H9 (cell line): ENCODE measurements around the gene OSBPL8. TPM values are rescaled to one million over a fixed set of nuclear protein-coding genes. Genes with fewer than 3 reads are reported as not detected.

Experiments
- DNase-seq: peaks from one replicate; pipeline ENCODE4 v3.0.0-alpha.2; 2017
- H2AFZ ChIP-seq: one replicate; pipeline ENCODE4 v1.6.1; 2013; ENCODE audit warnings: mild to moderate bottlenecking, low read length, control low read depth, moderate library complexity
- H2AK5ac ChIP-seq: 2 replicates; pipeline ENCODE4 v1.6.1; 2013; ENCODE audit warnings: low read length, control low read depth, mixed read lengths; ENCODE audit not compliant: insufficient read length
- H2BK120ac ChIP-seq: one replicate; pipeline ENCODE4 v1.6.1; 2013; ENCODE audit warnings: low read depth, mild to moderate bottlenecking, low read length, control low read depth, inconsistent platforms; ENCODE audit not compliant: poor library complexity, severe bottlenecking
- H2BK12ac ChIP-seq: 2 replicates; pipeline ENCODE4 v1.6.1; 2013; ENCODE audit warnings: low read length, control low read depth, mixed read lengths, low read depth; ENCODE audit not compliant: insufficient read length
- H2BK15ac ChIP-seq: 2 replicates; pipeline ENCODE4 v1.6.1; 2013; ENCODE audit warnings: low read depth, low read length, control low read depth
- H2BK20ac ChIP-seq: one replicate; pipeline ENCODE4 v1.6.1; 2013; ENCODE audit warnings: low read depth, mild to moderate bottlenecking, low read length, control low read depth, inconsistent platforms; ENCODE audit not compliant: poor library complexity, severe bottlenecking
- H2BK5ac ChIP-seq: 2 replicates; pipeline ENCODE4 v1.6.1; 2013; ENCODE audit warnings: low read length, control low read depth, mixed read lengths; ENCODE audit not compliant: insufficient read length
- H3K14ac ChIP-seq: 2 replicates; pipeline ENCODE4 v1.6.1; 2013; ENCODE audit warnings: low read length, control low read depth; ENCODE audit not compliant: insufficient read depth
- H3K18ac ChIP-seq: 2 replicates; pipeline ENCODE4 v1.6.1; 2013; ENCODE audit warnings: low read depth, mild to moderate bottlenecking, mixed read lengths, low read length, control low read depth; ENCODE audit not compliant: insufficient read length
- H3K23ac ChIP-seq: 2 replicates; pipeline ENCODE4 v1.6.1; 2013; ENCODE audit warnings: low read length, control low read depth, mixed read lengths, low read depth; ENCODE audit not compliant: insufficient read length
- H3K23me2 ChIP-seq: 2 replicates; pipeline ENCODE4 v1.6.1; 2013; ENCODE audit warnings: low read depth, mild to moderate bottlenecking, mixed read lengths, low read length, control low read depth; ENCODE audit not compliant: insufficient read length, poor library complexity, severe bottlenecking
- H3K27ac ChIP-seq: 2 replicates; pipeline ENCODE4 v1.5.1; 2013; ENCODE audit warnings: low read length, control low read depth, mixed read lengths, low read depth; ENCODE audit not compliant: insufficient read length
- H3K27me3 ChIP-seq: 2 replicates; pipeline ENCODE4 v1.6.1; 2013; ENCODE audit warnings: low read length, control low read depth, inconsistent platforms; ENCODE audit not compliant: insufficient read depth
- H3K4ac ChIP-seq: 2 replicates; pipeline ENCODE4 v1.6.1; 2013; ENCODE audit warnings: low read depth, mild to moderate bottlenecking, control low read depth, inconsistent platforms, low read length, moderate library complexity
- H3K4me1 ChIP-seq: 2 replicates; pipeline ENCODE4 v1.6.1; 2013; ENCODE audit warnings: low read length, control low read depth, inconsistent platforms; ENCODE audit not compliant: insufficient read depth
- H3K4me2 ChIP-seq: 2 replicates; pipeline ENCODE4 v1.6.1; 2013; ENCODE audit warnings: low read length, control low read depth, mixed read lengths; ENCODE audit not compliant: insufficient read length, insufficient read depth
- H3K56ac ChIP-seq: 2 replicates; pipeline ENCODE4 v1.6.1; 2013; ENCODE audit warnings: low read depth, mild to moderate bottlenecking, mixed read lengths, low read length, control low read depth; ENCODE audit not compliant: insufficient read length
- H3K79me1 ChIP-seq: 2 replicates; pipeline ENCODE4 v1.6.1; 2013; ENCODE audit warnings: low read depth, mild to moderate bottlenecking, moderate library complexity, low read length, control low read depth, inconsistent platforms; ENCODE audit not compliant: insufficient read depth, poor library complexity, severe bottlenecking
- H3K79me2 ChIP-seq: 2 replicates; pipeline ENCODE4 v1.6.1; 2013; ENCODE audit warnings: low read length, control low read depth, inconsistent platforms; ENCODE audit not compliant: insufficient read depth
- H3K9ac ChIP-seq: 2 replicates; pipeline ENCODE4 v1.6.1; 2013; ENCODE audit warnings: low read length, control low read depth, mixed read lengths; ENCODE audit not compliant: insufficient read length; ENCODE audit errors: extremely low read depth
- H3K9me3 ChIP-seq: one replicate; pipeline ENCODE4 v1.6.1; 2013; ENCODE audit warnings: low read depth, low read length, inconsistent platforms; ENCODE audit not compliant: control insufficient read depth
- H3T11ph ChIP-seq: one replicate; pipeline ENCODE4 v1.6.1; 2013; ENCODE audit warnings: mild to moderate bottlenecking, low read length, control low read depth, inconsistent platforms
- H4K20me1 ChIP-seq: one replicate; pipeline ENCODE4 v1.6.1; 2013; ENCODE audit not compliant: control insufficient read depth, insufficient read length, insufficient read depth
- H4K5ac ChIP-seq: 2 replicates; pipeline ENCODE4 v1.6.1; 2013; ENCODE audit warnings: low read depth, mild to moderate bottlenecking, mixed read lengths, low read length, control low read depth; ENCODE audit not compliant: insufficient read length
- H4K8ac ChIP-seq: replicated peaks from 2 replicates; pipeline ENCODE4 v1.6.1; 2013; ENCODE audit warnings: low read length, control low read depth, mixed read lengths, low read depth; ENCODE audit not compliant: insufficient read length
- H4K91ac ChIP-seq: 2 replicates; pipeline ENCODE4 v1.6.1; 2013; ENCODE audit warnings: low read depth, mild to moderate bottlenecking, moderate library complexity, mixed read lengths, low read length, control low read depth; ENCODE audit not compliant: insufficient read length
- H3K27ac Mint-ChIP-seq, 3 experiments: 2 replicates in 2 of 3; 3 replicates in 1 of 3; pipeline ENCODE4 v1.8.0; 2020 to 2021; ENCODE audit warnings: mixed read lengths in 3 of 3, mild to moderate bottlenecking in 1 of 3, moderate library complexity in 1 of 3
- H3K27me3 Mint-ChIP-seq: 2 replicates; pipeline ENCODE4 v1.8.0; 2021; ENCODE audit warnings: low read depth, mild to moderate bottlenecking, moderate library complexity, mixed read lengths
- H3K36me3 Mint-ChIP-seq, 3 experiments: 2 replicates in 2 of 3; 3 replicates in 1 of 3; pipeline ENCODE4 v1.8.0; 2020 to 2021; ENCODE audit warnings: low read depth in 3 of 3, mixed read lengths in 3 of 3; ENCODE audit not compliant: insufficient read depth in 1 of 3
- H3K4me1 Mint-ChIP-seq, 2 experiments: 2 replicates each; pipeline ENCODE4 v1.8.0; 2020; ENCODE audit warnings: mixed read lengths in 2 of 2
- H3K4me3 Mint-ChIP-seq, 2 experiments: 2 replicates in 1 of 2; 3 replicates in 1 of 2; pipeline ENCODE4 v1.8.0; 2020 to 2021; ENCODE audit warnings: mild to moderate bottlenecking in 2 of 2, mixed read lengths in 2 of 2, moderate library complexity in 1 of 2
- H3K9me3 Mint-ChIP-seq, 2 experiments: 2 replicates in 1 of 2; 3 replicates in 1 of 2; pipeline ENCODE4 v1.8.0; 2020; ENCODE audit warnings: mild to moderate bottlenecking in 2 of 2, mixed read lengths in 2 of 2, moderate library complexity in 1 of 2
- CTCF ChIP-seq: fragments of 200-600 bp; sonication (generic); conservative IDR thresholded peaks from 3 replicates; pipeline ENCODE4 v1.8.0; 2021; ENCODE audit warnings: antibody characterized with exemption, mild to moderate bottlenecking
- WGBS: extraction: QIAGEN DNeasy Blood & Tissue Kit; methylation state at CpG from one replicate; pipeline ENCODE4 v1.1.7; 2013; ENCODE audit warnings: missing lambda C conversion rate, low lambda C conversion rate, mixed read lengths; ENCODE audit not compliant: insufficient read length; ENCODE audit errors: extremely low coverage; 5-methylcytosine and 5-hydroxymethylcytosine counted together
- total RNA-seq: library from RNA; stranded (reverse); gene quantifications from 2 replicates; pipeline ENCODE4 v1.2.1, GENCODE V29; 2021

Gene OSBPL8
- total RNA-seq, 1 experiment from 2014 or later, result 61.2 TPM

- no peak overlapping the region for H2AK5ac ChIP-seq
- H2BK120ac ChIP-seq, result no peak overlapping the region
- H2BK12ac ChIP-seq, result no peak overlapping the region
- no peaks in the 10 kb centered on the region for H4K20me1 ChIP-seq
- H3K27ac Mint-ChIP-seq, result no peak overlapping the region
- no peaks in the 10 kb centered on the region for H3K79me2 ChIP-seq
- H2AFZ ChIP-seq, result no peak overlapping the region
- no peak for TF ChIP-seq CTCF
- H4K91ac ChIP-seq, result no peak overlapping the region
- H3K4me2 ChIP-seq, result no peak overlapping the region
- H3K18ac ChIP-seq, result no peak overlapping the region
- no peak overlapping the region for H3K56ac ChIP-seq
- no peaks in the 10 kb centered on the region for H3K9me3 Mint-ChIP-seq
- no CpG with 5 or more reads among the region's 1 CpG for WGBS
- H3K4me1 Mint-ChIP-seq, result peaks cover 3 to 13% of the 10 kb centered on the region in 2 experiments; a peak in 3 of 4 replicates
- no peaks in the 10 kb centered on the region for H3K27me3 Mint-ChIP-seq
- H2BK5ac ChIP-seq, result no peak overlapping the region
- H3K23me2 ChIP-seq, result no peaks in the 10 kb centered on the region
- peaks cover 4% of the 10 kb centered on the region for H3K79me1 ChIP-seq
- H3K4me3 Mint-ChIP-seq, result no peak overlapping the region
- peaks cover 3% of the 10 kb centered on the region; the same call in 1 of the 2 replicates for H3K4me1 ChIP-seq
- H3K27ac ChIP-seq, result no peak overlapping the region
- H3K23ac ChIP-seq, result no peak overlapping the region
- H3K9ac ChIP-seq, result no peak overlapping the region
- no peak overlapping the region for H2BK20ac ChIP-seq
- no peak overlapping the region for H3K4ac ChIP-seq
- H3T11ph ChIP-seq, result no peak overlapping the region
- H4K5ac ChIP-seq, result no peak overlapping the region
- H3K36me3 Mint-ChIP-seq, result peaks cover 3 to 12% (median 7%) of the 10 kb centered on the region in 3 experiments; a peak in 5 of 7 replicates
- H4K8ac ChIP-seq, result no peak overlapping the region
- H2BK15ac ChIP-seq, result no peak overlapping the region
- no peaks in the 10 kb centered on the region for H3K9me3 ChIP-seq
- no peak overlapping the region for H3K14ac ChIP-seq
- no peak for DNase-seq
- H3K27me3 ChIP-seq, result no peaks in the 10 kb centered on the region
These were observed 113.5 kb downstream of the OSBPL8 start for GRCh38 chr12:76446090-76446489.
